PC-9 (cell line): ENCODE data around the gene CLDN7.

Experiments
- CTCF ChIP-seq: fragments of 200-600 bp; sonication (generic); conservative IDR thresholded peaks from 2 replicates; pipeline ENCODE4 v1.6.1; 2017; ENCODE audit warnings: mixed run types, antibody characterized with exemption, mild to moderate bottlenecking, moderate library complexity
- EZH2 ChIP-seq: fragments of 200-600 bp; sonication (generic); IDR thresholded peaks from 2 replicates; pipeline ENCODE4 v1.8.0; 2017; ENCODE audit warnings: antibody characterized with exemption, low read depth

GRCh38 chr17:7229504-7229903 lies 32.8 kb downstream of the CLDN7 start:
- TF ChIP-seq CTCF: no peak
- TF ChIP-seq EZH2: no peak
